ENCODE measurements around the gene ZNF507. TPM values are rescaled to one million over a fixed set of nuclear protein-coding genes. Genes with fewer than 3 reads are reported as not detected.
"Not testable (repeated sequence)": the region's sequence is repeated elsewhere in the genome, so short reads cannot be mapped to it uniquely, and the experiment has no call there.

ZNF507 gene
- total RNA-seq, 1 experiment from 2014 or later: 22.5 TPM

DNA sequence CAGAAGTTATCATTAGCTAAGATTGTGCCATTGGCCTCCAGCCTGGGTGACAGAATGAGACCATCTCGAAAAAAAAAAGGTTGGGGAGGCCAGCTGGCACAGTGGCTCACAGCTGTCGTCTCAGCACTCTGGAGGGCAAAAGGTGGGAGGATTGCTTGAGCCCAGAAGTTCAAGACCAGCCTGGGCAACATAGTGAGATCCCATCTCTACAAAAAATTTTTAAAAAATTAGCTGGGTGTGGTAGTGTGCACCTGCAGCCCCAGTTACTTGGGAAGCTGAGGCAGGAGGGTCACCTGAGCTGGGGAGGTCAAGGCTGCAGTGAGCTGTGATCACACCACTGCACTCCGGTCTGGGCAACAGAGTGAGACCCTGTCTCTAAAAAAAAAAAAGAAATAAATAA, 78.5 kb downstream of the ZNF507 start:
- H3K9me3 ChIP-seq (replicated peaks); DNase-seq; H3K27ac ChIP-seq; H3K4me3 ChIP-seq; H3K4me1 ChIP-seq; H3K27me3 ChIP-seq: not testable (repeated sequence)
- H3K36me3 ChIP-seq: peaks cover 18% of the 10 kb centered on the region

DNA sequence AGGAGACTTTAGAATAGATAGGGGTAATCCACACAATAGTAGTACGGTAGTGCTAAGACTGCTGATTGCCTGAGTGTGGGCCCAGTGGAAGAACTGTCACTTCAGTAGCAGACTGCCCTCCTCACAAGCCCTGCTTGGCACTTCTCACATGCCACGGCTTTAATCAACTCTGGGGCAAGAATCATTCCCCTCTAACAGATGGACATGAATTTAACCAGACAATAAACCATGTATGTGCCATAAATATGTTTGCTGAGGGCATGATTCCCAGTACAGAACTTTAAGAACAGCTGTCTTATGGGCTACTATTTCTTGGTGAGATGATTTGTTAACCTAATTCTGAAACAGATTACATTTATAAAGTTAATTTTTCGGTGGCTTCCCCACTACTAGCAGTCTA, 82.1 kb downstream of the ZNF507 start:
- Histone ChIP-seq H3K36me3 (peaks cover 14% of the 10 kb centered on the region), H3K4me3 (no peak overlapping the region), H3K9me3 (replicated peaks) (no peaks in the 10 kb centered on the region), H3K4me1 (no peaks in the 10 kb centered on the region), H3K27me3 (no peaks in the 10 kb centered on the region), H3K27ac (no peak overlapping the region)
- DNase-seq: no peak

DNA sequence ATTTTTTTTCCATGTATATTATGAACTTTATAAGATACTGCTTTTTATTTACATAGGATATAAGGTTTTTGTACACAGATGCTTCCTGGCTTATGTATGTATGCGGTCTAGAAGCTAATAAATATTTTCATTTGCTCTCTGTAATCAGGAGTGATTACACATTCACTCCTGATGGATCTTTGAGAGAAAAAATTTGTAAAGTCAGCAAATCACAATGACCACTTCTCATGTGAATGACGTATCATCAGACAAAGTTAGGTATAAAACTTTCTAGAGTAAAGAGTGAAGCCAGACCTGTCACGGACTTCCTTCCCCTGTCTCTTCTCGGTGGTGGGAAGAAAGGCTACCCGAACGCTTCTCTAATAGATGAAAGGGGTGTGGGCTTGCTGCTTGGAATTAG, 91.3 kb downstream of the ZNF507 start:
- no peak overlapping the region for H3K27ac ChIP-seq
- H3K36me3 ChIP-seq: peaks cover 44% of the 10 kb centered on the region
- H3K4me1 ChIP-seq: no peaks in the 10 kb centered on the region
- H3K9me3 ChIP-seq (replicated peaks): no peaks in the 10 kb centered on the region
- no peaks in the 10 kb centered on the region for H3K27me3 ChIP-seq
- H3K4me3 ChIP-seq: no peak overlapping the region
- DNase-seq: no peak

DNA sequence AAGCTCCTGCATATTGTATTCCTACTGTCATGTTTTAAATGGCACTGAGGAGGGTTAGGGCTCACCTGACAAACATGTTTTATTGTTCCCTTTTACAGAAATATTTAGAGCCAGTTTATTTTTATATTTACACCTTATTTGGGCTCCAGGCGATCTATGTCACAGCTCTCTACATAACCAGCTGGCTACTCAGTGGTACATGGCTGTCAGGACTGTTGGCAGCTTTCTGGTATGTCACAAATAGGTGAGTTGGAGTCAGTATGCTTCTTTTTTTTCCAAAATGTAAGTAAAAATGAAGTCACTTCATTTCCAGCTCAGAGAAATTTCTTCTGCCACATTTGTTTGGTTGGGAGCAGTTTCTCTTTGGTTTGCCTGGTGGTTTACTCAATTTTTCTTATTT, 91.7 kb downstream of the ZNF507 start:
- Histone ChIP-seq H3K4me1 (no peaks in the 10 kb centered on the region), H3K4me3 (no peak overlapping the region), H3K9me3 (replicated peaks) (no peaks in the 10 kb centered on the region), H3K27ac (no peak overlapping the region), H3K27me3 (no peaks in the 10 kb centered on the region), H3K36me3 (peaks cover 47% of the 10 kb centered on the region)
- DNase-seq: no peak

Other genes starting within 250 kb of the ZNF507 start
- gene DPY19L3, start 60.2 kb downstream of the ZNF507 start, total RNA-seq (2014; rRNA removed; shearing (Covaris generic)): 34.6 and 36.8 TPM in 2 replicates
- 242 and 247 TPM in 2 replicates for gene PDCD5, start 235.6 kb downstream of the ZNF507 start, total RNA-seq (2014; rRNA removed; shearing (Covaris generic))

Data from SJCRH30 (cell line).